MM.1S (cell line): ENCODE measurements around the gene EAF1.

Source experiments
- CTCF ChIP-seq: fragments of 300-600 bp; sonication (generic); IDR thresholded peaks from 2 replicates; pipeline ENCODE4 v1.5.1; 2016; ENCODE audit warnings: antibody characterized with exemption, low read length, mixed read lengths
- EZH2 ChIP-seq: fragments of 300-600 bp; sonication (generic); optimal IDR thresholded peaks from 2 replicates; pipeline ENCODE3; 2017; ENCODE audit warnings: low read depth, mild to moderate bottlenecking, antibody characterized with exemption, low read length, mixed read lengths
- EZH2phosphoT487 ChIP-seq: fragments of 300-600 bp; sonication (generic); IDR thresholded peaks from 2 replicates; pipeline ENCODE4 v1.6.1; 2018; ENCODE audit warnings: antibody characterized with exemption, low read length

DNA sequence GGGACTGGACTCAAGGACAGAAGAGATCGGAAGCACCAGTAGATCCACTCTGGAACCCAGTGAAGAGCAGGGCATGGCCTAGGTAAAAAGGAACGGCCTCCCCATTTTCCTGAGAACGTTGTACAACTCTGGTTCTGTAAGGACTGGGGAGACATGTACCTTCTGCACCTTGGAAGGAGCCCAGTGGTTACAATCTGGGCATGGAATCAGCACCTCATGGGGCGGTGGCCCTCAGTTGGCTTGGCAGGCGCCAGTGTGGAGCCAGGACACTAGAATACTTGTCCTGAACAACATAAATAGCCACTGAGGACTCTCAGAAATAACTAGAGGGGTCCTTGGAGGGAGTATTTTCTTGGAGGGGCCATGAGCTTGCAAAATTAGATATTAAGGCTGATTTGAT, 25.6 kb downstream of the EAF1 start:
- TF ChIP-seq CTCF (no peak), EZH2 (no peak), EZH2phosphoT487 (no peak)
